Suprapubic skin (tissue), 4 donors: Measurements from ENCODE around the gene MSL3B.

Source experiments
- EP300 ChIP-seq: sonication (generic); formaldehyde crosslinking; IDR thresholded peaks from one replicate; pipeline ENCODE4 v1.6.1; 2017; ENCODE audit warnings: antibody characterized with exemption
- POLR2A ChIP-seq, 2 donors: fragments of 450-650 bp; IDR thresholded peaks; one replicate each; pipeline ENCODE4 v1.6.1; 2017; ENCODE audit warnings: antibody characterized with exemption in 2 of 2, mild to moderate bottlenecking in 2 of 2, moderate library complexity in 2 of 2
- POLR2AphosphoS5 ChIP-seq, 3 donors: sonication (generic); formaldehyde crosslinking; IDR thresholded peaks; one replicate each; pipeline ENCODE4 v1.6.1; 2017; ENCODE audit warnings: antibody characterized with exemption in 3 of 3
- TF ChIP-seq, protein P1 (sequence below), 2 donors: fragments of 200-600 bp in 1 of 2; fragments of 450-650 bp in 1 of 2; sonication (generic) in 1 of 2; IDR thresholded peaks; one replicate each; pipeline ENCODE4 v1.5.1; 2016 to 2019; ENCODE audit warnings: antibody characterized with exemption in 2 of 2, mild to moderate bottlenecking in 1 of 2, moderate library complexity in 1 of 2

DNA sequence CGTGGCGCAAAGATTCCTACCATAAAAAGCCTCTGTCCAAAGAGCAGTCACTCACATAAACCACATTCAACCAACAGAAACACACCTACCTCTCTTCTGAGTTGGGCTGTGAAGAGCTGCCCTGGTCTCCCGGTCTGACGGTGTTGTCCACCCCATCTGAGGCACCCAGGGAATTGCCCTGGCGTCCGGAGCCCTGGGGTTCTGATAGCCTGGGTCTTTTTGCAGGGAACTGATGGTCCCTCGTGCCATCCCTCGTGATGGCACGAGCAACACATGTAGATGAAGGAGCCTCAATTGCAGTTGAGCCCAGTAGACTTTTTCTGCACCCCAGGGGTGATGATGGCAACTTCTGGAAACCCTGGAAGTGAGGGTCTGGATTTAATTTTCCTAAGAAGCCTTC is 27.7 kb downstream of the MSL3B start:
- TF ChIP-seq, protein P1, sequence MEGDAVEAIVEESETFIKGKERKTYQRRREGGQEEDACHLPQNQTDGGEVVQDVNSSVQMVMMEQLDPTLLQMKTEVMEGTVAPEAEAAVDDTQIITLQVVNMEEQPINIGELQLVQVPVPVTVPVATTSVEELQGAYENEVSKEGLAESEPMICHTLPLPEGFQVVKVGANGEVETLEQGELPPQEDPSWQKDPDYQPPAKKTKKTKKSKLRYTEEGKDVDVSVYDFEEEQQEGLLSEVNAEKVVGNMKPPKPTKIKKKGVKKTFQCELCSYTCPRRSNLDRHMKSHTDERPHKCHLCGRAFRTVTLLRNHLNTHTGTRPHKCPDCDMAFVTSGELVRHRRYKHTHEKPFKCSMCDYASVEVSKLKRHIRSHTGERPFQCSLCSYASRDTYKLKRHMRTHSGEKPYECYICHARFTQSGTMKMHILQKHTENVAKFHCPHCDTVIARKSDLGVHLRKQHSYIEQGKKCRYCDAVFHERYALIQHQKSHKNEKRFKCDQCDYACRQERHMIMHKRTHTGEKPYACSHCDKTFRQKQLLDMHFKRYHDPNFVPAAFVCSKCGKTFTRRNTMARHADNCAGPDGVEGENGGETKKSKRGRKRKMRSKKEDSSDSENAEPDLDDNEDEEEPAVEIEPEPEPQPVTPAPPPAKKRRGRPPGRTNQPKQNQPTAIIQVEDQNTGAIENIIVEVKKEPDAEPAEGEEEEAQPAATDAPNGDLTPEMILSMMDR (IDR thresholded peaks at IDR 0.05) = no peak
- no peak for TF ChIP-seq EP300
- no peak for TF ChIP-seq POLR2A (IDR thresholded peaks at IDR 0.05)
- no peak for TF ChIP-seq POLR2AphosphoS5 (IDR thresholded peaks at IDR 0.05)
